Keratinocyte (primary cell): Measurements from ENCODE around the gene ENDOU.

Source experiments
- EZH2 ChIP-seq: IDR thresholded peaks from one replicate; pipeline ENCODE4 v1.6.1; 2012; ENCODE audit warnings: inconsistent platforms, mild to moderate bottlenecking, low read length, moderate library complexity
- TF ChIP-seq, protein P1 (sequence below), 3 experiments: IDR thresholded peaks in 1 of 3; conservative IDR thresholded peaks in 1 of 3; optimal IDR thresholded peaks in 1 of 3; 2 replicates in 2 of 3; 3 replicates in 1 of 3; pipeline versions ENCODE3 to v1.5.1; 2011; ENCODE audit warnings: low read length in 3 of 3, mild to moderate bottlenecking in 3 of 3, moderate library complexity in 2 of 3, control low read depth in 1 of 3, inconsistent platforms in 1 of 3; ENCODE audit not compliant: insufficient read depth in 2 of 3; ENCODE audit errors: extremely low read depth in 1 of 3

DNA sequence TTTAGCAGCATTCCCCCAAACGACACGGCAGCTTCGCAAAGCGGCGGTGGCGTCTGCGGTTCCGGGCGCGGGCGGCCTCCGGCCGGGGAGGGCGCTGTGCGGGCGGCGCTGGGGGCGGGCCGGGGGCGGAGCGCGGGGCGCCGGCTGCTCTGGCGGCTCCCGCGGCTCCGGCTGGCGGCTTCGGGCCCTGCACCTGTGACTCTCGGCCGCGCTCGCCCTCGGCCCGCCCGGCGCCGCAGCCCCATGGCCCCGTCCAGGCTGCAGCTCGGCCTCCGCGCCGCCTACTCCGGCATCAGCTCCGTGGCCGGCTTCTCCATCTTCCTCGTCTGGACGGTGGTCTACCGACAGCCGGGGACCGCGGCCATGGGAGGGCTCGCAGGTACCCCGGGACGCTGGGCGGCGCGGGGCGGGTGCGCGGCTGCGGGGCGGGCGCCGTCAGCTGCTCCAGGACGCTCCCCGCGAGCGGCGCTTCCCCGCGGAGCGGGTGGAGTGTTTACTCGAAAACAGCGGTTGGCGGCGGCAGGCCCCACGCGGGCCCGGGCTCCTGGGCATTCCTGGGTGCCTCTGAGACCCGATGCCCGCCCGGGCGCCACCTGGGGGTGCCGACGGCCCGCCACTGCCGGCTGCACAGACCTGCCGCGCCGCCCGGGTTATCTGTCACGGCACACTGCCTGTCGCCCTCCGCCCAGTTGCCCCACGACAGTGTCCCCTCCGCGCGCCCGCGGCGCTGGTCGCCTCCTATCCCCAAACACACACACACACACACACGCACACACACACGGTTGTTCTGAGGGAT is 48.0 kb upstream of the ENDOU start, which contains the start of gene SLC48A1:
- TF ChIP-seq, protein P1, sequence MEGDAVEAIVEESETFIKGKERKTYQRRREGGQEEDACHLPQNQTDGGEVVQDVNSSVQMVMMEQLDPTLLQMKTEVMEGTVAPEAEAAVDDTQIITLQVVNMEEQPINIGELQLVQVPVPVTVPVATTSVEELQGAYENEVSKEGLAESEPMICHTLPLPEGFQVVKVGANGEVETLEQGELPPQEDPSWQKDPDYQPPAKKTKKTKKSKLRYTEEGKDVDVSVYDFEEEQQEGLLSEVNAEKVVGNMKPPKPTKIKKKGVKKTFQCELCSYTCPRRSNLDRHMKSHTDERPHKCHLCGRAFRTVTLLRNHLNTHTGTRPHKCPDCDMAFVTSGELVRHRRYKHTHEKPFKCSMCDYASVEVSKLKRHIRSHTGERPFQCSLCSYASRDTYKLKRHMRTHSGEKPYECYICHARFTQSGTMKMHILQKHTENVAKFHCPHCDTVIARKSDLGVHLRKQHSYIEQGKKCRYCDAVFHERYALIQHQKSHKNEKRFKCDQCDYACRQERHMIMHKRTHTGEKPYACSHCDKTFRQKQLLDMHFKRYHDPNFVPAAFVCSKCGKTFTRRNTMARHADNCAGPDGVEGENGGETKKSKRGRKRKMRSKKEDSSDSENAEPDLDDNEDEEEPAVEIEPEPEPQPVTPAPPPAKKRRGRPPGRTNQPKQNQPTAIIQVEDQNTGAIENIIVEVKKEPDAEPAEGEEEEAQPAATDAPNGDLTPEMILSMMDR (optimal IDR thresholded peaks at IDR 0.05 in 1 of 3, IDR thresholded peaks at IDR 0.05 in 1 of 3, conservative IDR thresholded peaks at IDR 0.05 in 1 of 3; ENCODE audit: extremely low read depth in 1 of 3, insufficient read depth in 2 of 3, low read length in 3 of 3), result peak; percentile 25 to 53 (median 46)
- no peak for TF ChIP-seq EZH2
